ENCODE results near the gene FLII. TPM values are rescaled to one million over a fixed set of nuclear protein-coding genes. Genes with fewer than 3 reads are reported as not detected.

The FLII gene
- total RNA-seq, 1 experiment from 2014 or later = 298 TPM

- Histone ChIP-seq H2BK15ac (ENCODE audit: low read depth, low read length) (no peak overlapping the region), H3K56ac (ENCODE audit: insufficient read length, low read depth, low read length) (no peak overlapping the region), H2BK12ac (ENCODE audit: insufficient read length, low read depth, low read length) (no peak overlapping the region), H3K79me1 (ENCODE audit: insufficient read depth, low read depth, low read length, poor library complexity, severe bottlenecking) (no peaks in the 10 kb centered on the region), H3K4me2 (ENCODE audit: insufficient read depth, insufficient read length, low read length) (no peak overlapping the region), H4K8ac (replicated peaks; ENCODE audit: insufficient read length, low read depth, low read length) (no peak overlapping the region), H3K18ac (ENCODE audit: insufficient read length, low read depth, low read length) (no peak overlapping the region), H4K91ac (ENCODE audit: insufficient read length, low read depth, low read length) (no peak overlapping the region), H3K23ac (ENCODE audit: insufficient read length, low read depth, low read length) (no peak overlapping the region), H2BK5ac (ENCODE audit: insufficient read length, low read length) (no peak overlapping the region), H3K4ac (ENCODE audit: low read depth, low read length) (no peak overlapping the region), H2BK120ac (ENCODE audit: low read depth, low read length, poor library complexity, severe bottlenecking) (no peak overlapping the region), H2AK5ac (ENCODE audit: insufficient read length, low read length) (no peak overlapping the region), H3K27me3 (ENCODE audit: insufficient read depth, low read length) (no peaks in the 10 kb centered on the region), H3K14ac (ENCODE audit: insufficient read depth, low read length) (no peak overlapping the region; the same call in 1 of the 2 replicates), H2BK20ac (ENCODE audit: low read depth, low read length, poor library complexity, severe bottlenecking) (no peak overlapping the region), H3K23me2 (ENCODE audit: insufficient read length, low read depth, low read length, poor library complexity, severe bottlenecking) (peaks cover 7% of the 10 kb centered on the region), H3K9me3 (ENCODE audit: control insufficient read depth, low read depth, low read length) (no peaks in the 10 kb centered on the region), H3T11ph (ENCODE audit: low read length) (no peak overlapping the region), H3K9ac (ENCODE audit: extremely low read depth, insufficient read length, low read length) (no peak overlapping the region), H4K5ac (ENCODE audit: insufficient read length, low read depth, low read length) (no peak overlapping the region), H2AFZ (ENCODE audit: low read length) (no peak overlapping the region), H4K20me1 (ENCODE audit: control insufficient read depth, insufficient read depth, insufficient read length) (no peaks in the 10 kb centered on the region), H3K4me1 (ENCODE audit: insufficient read depth, low read length) (no peaks in the 10 kb centered on the region), H3K27ac (ENCODE audit: insufficient read length, low read depth, low read length) (no peak overlapping the region), H3K79me2 (ENCODE audit: insufficient read depth, low read length) (no peaks in the 10 kb centered on the region)
- Mint-ChIP-seq H3K4me3 (no peak overlapping the region), H3K4me1 (peaks cover 22 to 24% of the 10 kb centered on the region in 2 experiments), H3K9me3 (no peaks in the 10 kb centered on the region), H3K27me3 (ENCODE audit: low read depth) (no peaks in the 10 kb centered on the region; the same call in 1 of the 2 replicates), H3K36me3 (ENCODE audit: insufficient read depth in 1 of 3, low read depth in 3 of 3) (peaks cover 4 to 17% (median 10%) of the 10 kb centered on the region in 3 experiments), H3K27ac (no peak overlapping the region)
- DNase-seq = peak; percentile 49
- TF ChIP-seq, protein P1, sequence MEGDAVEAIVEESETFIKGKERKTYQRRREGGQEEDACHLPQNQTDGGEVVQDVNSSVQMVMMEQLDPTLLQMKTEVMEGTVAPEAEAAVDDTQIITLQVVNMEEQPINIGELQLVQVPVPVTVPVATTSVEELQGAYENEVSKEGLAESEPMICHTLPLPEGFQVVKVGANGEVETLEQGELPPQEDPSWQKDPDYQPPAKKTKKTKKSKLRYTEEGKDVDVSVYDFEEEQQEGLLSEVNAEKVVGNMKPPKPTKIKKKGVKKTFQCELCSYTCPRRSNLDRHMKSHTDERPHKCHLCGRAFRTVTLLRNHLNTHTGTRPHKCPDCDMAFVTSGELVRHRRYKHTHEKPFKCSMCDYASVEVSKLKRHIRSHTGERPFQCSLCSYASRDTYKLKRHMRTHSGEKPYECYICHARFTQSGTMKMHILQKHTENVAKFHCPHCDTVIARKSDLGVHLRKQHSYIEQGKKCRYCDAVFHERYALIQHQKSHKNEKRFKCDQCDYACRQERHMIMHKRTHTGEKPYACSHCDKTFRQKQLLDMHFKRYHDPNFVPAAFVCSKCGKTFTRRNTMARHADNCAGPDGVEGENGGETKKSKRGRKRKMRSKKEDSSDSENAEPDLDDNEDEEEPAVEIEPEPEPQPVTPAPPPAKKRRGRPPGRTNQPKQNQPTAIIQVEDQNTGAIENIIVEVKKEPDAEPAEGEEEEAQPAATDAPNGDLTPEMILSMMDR (conservative IDR thresholded peaks at IDR 0.05) = no peak
- no CpG with 5 or more reads among the region's 50 CpGs for WGBS (ENCODE audit: extremely low coverage, insufficient read length, low lambda C conversion rate)
Measured at GRCh38 chr17:18263885-18264682, 5.5 kb upstream of the FLII start.
